NCI-H510A treated with DMSO at 0.1 percent for 48 hours (cell line): ENCODE data around the gene TMEM119.
"Not testable (repeated sequence)": the region's sequence is repeated elsewhere in the genome, so short reads cannot be mapped to it uniquely, and the experiment has no call there.

Experiments
- DNase-seq: peaks from one replicate; lab custom pipeline; 2025; lab: John Stamatoyannopoulos, UW

Gene TMEM119

DNA sequence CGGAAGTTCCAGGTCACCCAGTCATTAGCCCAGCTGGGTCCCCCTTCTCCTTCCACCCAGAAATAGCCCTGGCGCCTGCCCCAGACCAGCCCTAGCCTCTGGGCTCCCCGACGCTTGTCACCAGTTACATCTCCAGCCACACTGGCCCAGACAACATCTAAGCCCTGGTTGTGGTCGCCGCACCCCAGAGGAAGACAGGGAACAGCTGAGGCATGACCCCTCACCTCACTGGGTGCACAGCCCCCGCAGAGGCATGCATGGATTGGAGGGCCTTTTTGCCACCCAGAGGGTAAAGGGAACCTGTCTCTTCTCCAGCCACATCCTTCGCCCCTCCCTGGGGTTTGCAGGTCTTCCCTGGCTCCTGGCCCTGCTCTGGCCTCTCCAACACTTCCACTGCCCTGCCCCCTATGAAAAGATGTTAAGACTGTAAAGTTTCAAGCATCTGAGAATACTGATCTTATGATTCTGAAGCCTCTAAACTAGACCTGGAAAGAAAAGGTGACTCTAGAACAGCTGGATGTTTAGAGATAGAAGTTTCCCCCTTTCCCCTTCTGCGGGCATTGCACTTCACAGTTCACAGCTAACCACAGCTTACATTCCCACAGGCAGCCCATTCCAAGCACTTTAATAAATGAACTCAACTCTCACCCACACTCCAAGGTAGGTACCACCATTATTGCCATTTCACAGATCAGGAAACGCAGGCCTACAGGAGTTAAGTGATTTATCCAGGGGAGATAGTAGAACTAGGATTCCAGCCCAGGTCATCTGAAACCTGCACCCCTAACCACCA, 14.7 kb downstream of the TMEM119 start:
- no peak for DNase-seq

DNA sequence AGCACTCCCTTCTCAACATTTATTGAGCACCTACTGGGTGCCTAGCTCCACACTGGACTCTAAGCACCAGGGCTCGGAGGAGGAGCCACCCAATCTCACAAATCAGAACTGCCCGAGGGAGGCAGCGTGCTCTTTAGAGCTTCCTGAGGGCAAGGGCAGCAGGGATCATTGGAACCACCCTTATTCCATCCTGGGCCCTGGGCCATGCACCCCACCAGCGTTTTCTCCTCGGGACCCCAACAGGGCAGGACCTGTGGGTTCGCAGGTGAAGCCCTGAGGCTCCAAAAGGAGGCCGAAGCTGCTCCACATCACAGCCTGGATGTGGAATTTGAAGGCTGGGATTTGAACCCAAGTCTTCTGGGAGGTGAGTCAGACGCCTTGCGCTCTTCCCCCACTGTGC, 15.4 kb downstream of the TMEM119 start:
- no peak for DNase-seq

DNA sequence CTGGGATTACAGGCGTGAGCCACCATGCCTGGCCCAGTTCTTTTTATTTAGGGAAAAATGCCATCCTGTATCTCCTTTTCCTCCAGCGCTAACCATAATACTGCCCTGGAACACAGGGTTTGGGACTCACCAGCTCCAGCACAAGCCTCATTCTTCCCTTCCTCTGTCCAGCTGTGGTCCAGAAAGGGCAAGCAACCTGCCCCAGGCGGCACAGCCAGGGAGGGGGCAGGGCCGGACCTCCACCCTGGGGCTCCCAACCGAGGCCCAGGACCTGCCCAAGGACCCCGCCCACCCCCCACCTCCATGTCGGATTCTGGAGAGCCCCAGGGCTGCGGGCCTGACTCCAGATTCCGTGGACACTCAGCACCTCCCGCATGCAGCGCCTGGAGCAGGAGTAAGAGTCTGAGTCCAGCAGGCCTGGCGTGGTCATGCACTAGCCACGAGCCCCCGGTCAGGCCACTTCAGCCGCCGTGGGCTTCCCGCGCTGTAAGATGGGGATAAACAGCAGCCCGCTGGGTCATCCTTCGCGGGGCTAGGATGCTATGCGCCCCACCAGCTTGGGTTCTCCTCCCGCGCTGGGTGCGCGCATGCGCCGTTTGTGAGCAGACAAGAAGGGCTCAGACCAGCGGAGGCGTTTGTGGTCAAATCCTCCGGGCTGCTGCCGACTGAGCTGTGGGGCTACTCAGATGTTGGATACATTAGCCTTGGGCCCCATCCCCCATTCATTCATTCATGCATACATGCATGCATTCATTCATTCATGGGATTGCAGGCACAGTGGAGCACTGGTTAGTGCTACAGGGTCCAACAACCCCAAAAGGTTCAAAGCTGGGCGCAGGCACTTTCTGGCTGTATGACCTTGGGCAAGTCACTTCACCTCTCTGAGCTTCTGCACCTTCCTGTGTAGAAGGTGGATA, 16.3 kb downstream of the TMEM119 start:
- no peak for DNase-seq

DNA sequence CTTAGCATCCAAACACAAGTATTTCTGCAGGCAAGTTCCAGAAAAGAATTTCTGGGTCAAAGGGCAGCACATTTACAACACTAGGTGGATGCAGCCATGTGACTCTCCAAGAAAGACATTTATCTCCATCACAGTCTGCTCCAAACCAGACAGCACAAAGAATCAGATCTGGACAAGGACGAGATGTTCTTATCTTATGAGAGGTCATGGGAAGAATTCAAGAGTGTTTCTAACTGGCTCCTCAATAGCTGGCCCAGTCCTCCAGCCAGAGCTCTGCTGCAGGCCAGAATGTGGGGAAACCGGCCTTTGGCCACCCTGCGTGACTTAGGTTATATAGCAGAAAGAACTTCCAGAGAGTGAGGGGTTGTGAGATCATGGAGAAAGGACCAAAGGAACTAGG, 17.4 kb downstream of the TMEM119 start:
- DNase-seq = no peak

DNA sequence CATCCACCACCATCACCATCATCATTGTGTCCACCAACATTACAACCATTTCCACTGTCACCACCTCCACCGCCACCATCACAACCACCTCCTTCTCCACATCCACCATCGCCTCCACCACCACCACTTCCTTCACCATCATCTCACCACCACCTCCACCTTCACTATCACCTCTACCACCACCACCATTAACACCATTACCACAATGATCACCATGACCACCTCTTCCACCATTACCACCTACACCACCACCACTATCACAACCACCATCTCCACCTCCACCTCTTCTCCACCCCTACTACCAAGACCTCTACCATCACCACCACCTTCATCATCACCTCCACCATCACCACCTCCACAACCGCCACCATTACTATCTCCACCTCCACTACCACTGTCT, 19.1 kb downstream of the TMEM119 start:
- no peak for DNase-seq

DNA sequence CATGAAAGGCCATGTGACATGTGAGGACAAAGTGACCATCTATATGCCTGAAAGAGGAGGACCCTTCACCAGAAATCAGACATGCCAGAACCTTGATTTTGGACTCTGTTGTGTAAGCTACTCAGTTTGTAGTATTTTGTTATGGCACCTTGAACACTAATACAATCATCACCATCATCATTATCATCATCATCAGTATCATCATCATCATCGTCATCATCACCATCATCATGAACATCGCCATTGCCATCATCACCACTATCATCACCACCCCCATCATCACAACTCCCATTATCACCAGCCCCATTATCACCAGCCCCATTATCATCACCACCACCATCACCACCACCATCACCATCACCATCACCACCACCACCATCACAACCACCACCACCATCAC, 19.6 kb downstream of the TMEM119 start:
- no peak for DNase-seq

DNA sequence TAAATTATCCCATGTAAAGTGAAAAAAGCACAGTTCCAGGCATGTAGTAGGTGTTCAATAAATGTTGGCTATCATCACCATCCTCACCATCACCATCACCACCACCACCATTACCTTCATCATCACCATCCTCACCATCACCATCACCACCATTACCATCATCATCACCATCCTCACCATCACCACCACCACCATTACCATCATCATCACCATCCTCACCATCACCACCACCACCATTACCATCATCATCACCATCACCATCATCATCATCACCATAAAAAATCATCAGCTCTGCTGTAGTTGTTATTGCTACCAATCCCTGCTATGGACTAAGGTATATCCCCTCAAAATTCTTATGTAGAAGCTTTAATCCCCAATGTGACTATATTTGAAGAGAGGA, 20.4 kb downstream of the TMEM119 start:
- no peak for DNase-seq

DNA sequence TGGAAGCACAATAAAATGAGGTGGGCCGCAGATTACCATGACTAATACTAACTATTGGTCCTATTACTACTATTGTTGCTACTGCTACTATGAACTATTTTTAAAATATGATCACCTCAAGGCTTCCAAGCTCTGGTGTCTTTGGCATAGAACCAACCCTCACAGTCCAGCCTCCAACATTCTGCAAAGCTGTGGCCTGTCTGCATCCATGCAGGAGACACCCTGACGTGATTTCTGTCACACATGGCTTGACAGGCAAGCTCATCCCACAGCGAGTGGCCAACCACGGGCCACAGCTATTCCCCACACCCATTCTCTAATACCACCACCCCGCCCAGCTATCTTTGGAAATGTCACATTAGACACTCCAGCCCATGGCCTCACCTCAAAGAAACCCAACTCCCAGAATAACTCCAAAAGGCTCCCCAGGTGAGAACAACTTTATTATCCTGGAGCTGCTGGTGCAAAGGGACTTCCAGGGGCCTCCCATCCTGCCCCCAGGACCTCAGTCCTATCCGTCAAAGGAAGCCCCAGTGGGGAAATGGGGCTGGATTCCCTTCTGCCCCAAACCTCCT, 21.1 kb downstream of the TMEM119 start:
- DNase-seq = no peak

DNA sequence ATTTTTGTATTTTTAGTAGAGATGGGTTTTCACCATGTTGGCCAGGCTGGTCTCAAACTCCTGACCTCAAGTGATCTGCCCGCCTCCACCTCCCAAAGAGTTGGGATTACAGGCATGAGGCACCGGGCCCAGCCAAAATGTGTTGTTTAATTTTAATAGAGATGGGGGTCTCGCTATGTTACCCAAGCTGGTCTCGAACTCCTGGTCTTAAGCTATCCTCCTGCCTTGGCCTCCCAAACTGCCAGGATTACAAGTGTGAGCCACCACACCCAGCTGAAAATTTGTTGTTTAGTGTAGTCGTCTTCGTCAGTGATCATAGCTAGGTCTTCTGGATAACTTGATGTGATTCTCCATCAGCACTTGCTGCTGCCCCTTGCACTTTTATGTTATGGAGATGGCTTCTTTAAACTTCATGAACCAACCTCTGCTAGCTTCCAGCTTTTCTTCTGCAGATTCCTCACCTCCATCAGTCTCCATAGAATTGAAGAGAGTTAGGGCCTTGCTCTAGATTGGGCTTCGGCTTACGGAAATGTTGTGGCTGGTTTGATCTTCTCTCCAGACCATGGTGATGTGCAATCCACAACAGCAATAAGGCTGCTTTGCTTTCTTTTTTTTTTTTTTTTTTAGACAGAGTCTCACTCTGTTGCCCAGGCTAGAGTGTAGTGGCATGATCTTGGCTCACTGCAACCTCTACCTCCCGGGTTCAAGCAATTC, 22.5 kb downstream of the TMEM119 start:
- no peak for DNase-seq

DNA sequence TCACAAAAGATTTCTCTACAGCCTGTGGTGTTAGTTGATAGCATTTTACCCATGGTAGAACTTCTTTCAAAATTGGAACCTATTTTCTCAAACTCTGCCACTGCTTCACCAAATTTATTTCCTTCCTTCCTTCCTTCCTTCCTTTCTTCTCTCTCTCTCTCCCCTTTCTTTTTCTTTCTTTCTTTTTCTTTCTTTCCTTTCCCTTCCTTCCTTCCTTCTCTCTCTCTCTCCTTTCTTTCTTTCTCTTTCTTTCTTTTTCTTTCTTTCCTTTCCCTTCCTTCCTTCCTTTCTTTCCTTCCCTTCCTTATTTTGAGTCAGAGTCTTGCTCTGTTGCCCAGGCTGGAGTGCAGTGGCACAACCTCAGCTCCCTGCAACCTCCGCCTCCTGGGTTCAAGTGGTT, 23.6 kb downstream of the TMEM119 start:
- DNase-seq = not testable (repeated sequence)

DNA sequence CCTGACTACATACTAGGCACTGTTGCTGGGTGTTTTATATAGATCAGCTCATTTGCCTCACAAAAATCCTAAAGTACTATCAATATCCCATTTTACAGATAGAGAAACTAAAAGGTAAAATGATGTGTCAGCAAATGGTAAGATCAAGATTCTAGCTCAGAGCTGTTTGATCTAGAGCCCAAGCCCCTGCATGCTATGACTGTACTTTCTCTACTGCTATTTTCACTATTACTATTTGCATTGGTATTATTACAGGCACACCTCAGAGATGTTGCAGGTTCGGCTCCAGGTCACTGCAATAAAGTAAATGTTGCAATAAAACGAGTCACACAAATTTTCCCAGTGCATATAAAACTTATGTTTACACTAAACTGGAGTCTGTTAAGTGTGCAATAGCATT, 24.6 kb downstream of the TMEM119 start:
- no peak for DNase-seq

DNA sequence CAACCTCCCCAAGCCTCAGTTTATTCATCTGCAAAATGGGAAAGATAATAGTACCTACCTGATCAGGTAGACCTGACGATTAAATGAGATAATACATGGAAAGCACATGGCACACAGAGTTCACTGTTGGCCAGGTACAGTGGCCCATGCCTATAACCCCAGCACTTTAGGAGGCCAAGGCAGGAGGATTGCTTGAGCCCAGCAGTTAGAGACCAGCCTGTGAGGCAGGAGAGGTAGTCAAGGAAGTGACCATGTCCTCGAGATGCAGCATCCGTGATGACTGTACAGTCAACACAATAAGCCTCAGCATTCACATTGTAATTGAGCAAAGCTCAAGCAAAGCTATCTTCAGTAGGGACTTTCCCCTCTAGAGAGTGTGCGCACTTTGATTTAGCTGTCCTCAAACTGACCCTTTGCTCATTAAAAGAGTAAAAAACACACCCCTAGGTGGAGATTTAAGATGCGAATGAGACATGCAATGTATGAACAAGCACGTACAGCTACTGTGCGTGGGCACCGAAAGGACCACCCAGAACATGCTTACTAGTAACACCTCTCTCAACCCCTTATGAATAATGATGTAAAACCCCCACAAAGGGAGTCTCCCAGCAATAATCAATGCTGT, 25.6 kb downstream of the TMEM119 start:
- no peak for DNase-seq

DNA sequence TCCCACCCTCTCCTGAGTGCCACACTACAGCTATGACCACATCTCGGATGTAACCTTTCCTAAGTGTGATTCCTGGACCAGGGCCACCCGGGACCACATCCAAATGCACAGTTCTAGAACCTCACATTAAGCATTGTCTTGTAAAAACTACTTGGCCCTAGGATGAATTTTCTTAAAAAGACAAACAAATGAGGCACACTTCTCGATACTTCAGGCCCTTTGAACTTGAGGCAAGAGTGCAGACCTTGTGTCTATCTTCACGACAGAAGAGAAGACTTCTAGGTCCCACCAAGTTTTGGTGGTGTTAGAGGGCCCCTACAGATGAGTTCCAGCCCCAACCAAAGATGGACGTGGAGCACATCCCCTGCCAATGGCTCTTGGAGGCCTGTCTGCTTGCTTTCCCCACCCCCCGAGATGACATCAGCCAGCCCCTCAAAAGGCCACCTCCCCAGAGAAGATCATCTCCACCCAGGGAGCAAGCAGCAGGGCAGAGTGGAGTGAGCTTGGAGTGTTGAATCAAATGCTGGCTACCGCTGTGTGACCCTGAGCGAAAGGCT, 26.2 kb downstream of the TMEM119 start:
- no peak for DNase-seq

DNA sequence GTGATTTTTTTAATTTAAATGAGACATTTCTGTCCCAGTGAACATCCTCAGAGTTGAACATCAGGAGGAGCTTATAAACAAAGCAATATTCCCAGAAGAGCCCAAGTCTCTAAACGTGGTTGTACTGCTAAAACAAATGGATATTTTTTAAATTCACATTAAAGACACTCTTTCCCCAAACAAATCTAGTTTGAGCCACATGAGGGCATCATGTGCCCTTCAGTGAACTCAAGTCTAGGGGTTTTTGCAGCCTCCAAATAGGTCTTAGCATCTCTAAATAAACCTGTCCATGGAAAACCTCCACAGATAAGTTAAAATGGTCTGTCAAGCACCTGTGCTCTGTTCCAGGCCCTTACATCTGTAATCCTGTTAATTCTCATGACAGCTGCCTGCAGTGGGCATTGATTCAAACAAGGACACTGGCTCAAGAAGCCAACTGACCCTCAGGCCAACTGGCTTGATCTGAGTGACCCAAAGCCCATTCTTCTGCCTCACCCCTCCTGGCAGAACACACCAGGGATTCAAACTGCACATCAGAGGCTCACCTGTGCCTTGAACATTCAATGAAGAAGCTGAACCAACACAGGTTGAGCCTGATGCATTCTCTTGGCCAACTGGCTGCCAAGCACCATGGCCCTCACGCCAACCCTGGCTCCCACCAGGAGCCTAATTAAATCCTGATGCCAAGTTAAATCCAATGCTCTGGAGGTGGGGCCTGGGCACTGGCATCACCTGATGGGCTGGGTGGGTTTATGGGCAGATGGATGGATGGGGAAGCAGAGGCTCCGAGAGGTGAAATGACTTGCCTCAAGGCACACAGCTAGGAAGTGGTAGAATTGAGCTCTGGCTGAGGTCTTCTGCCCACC, 26.9 kb downstream of the TMEM119 start:
- no peak for DNase-seq

DNA sequence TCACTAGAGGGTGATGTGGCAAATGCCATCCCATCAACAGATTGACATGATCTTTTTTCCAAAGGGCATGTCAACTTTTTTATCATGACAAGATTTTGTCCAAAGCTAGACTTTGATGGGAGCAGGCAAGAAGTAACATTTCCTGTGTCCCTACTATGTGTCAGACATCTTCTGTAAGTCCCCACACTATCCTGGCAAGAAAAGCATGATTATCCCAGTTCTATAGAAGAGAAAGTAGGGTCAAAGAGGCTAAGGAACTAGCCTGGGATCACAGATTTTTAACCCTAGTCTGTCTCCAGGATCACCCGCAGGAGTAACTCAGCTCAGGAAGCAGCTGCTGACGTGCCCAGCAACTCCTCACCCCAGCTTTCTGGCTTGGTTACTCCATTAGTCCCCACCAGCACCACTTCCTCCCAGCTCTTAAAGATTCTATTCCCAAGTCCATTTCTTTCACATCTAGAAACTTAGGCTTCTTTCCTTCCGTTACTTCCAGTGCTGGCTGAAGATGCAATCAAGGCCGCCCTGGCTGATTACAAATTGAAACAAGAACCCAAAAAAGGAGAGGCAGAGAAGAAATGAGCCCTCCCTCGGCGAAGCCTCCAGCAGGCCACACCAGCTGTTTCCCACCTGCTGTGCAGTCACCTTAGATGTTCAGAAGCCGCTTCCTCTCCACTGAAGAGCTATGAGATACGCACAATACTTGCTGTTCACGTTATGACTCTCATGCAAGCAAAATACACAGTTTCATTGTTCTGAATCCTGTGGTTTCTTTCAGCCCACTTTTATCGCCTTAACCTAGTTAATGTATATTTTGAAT, 29.3 kb downstream of the TMEM119 start:
- peak; percentile 89 for DNase-seq

DNA sequence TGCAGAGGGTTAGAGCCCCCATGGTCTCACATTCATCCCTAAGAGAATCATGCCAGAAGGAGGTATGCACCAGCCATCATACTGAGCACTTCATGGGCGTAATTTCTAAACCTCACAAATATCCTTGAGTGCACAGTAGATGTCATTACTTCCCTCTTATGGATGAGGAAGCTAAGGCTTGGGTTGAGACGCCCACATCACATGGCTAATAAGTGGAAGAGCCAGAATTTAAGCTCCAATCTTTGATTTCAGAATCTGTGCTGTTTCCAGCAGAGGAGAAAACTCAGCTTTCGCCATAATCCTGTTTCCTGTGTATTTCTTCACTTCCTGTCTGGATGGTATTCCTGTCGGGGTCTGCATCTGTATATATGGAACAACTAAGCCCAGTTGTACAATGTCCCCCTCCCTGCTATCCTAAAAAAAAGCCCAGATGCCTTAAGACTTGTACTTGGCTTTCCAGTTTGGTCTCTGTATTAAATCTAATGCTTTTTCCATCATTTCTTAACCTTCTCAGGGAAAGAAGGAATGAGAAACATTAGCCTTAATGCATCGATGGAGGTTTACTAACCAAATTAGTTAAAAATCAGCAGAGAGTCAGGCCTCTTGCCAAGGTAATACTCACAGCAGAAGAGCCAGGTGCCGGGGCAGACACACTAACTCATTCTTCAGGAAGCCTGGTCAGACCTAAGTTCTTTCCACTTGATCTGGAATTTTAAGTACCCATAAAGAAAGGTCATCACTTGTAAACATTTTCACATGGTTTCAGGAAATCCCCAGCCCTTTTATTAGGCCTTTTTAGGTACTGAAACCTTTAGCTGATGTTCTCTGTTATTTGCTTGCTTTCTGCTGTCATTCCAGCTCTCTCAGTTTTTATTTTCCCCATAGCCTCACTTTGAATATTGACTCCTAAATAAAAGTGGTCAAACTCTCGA, 30.2 kb downstream of the TMEM119 start:
- DNase-seq = peak; percentile 3

DNA sequence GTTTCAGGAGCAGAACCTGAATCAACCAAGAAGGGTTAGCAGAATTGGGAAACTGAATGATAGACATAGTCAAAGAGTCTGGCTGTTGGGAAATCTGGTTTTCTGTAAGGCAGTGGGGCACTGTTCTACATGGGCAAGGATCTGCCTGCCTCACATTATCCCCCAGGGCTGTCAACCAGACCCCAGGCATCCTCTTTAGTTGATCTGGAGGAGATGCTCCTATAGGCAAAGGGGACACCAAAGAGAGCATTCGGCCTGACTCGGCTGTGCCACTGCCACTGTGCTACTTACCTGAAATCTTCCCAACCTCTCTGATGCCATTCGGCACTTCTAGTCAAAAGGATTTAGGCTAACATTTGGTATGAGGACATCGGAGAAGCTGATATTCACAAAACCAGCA, 31.4 kb downstream of the TMEM119 start:
- DNase-seq = no peak

DNA sequence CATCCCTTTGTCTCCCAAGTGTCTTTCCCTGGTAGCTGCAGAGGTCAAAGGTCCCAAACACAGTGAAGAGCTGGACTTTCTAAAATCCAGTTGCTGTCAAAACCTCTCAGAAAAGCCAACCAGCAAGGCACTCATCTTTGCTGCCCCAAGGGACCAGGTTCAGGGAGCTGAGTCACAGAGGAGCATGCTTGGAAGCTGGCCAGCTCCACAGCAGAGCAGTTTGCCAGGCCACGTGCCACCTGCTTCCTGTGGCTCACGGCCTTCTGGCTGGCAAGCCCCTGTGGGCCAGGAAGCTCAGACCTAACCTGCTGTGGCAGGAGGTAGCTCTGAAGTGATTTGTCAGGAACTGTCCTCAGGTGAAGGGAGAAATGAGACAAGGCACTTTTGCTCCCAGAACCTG, 31.9 kb downstream of the TMEM119 start:
- peak; percentile 56 for DNase-seq
